HEK293 (cell line): ENCODE data around the gene EIF3F.

Experiments used
- CTCF ChIA-PET: fragments of 350-600 bp; formaldehyde crosslinking; extraction: SDS; loops from one replicate; lab custom pipeline; 2021; ENCODE audit warnings: antibody characterized with exemption; lab: Yijun Ruan, JAX
- POLR2A ChIA-PET: fragments of 300-600 bp; formaldehyde crosslinking; extraction: SDS; loops from one replicate; lab custom pipeline; 2020; ENCODE audit warnings: antibody characterized with exemption, inconsistent platforms; lab: Yijun Ruan, JAX
- H3K27ac ChIP-seq: fragments of 200-500 bp; sonication (Bioruptor generic); 2 replicates; pipeline ENCODE4 v1.5.1; 2014; ENCODE audit warnings: low read depth, low read length, control low read depth, inconsistent platforms; ENCODE audit errors: extremely low read depth
- H3K36me3 ChIP-seq, 2 experiments: fragments of 200-500 bp in 1 of 2; sonication (Bioruptor generic) in 1 of 2; 1 replicate in 1 of 2; 2 replicates in 1 of 2; pipeline ENCODE4 v1.5.1; 2014 to 2017; ENCODE audit warnings: inconsistent platforms in 2 of 2, low read length in 2 of 2; ENCODE audit not compliant: control insufficient read depth in 2 of 2, insufficient read depth in 1 of 2
- H3K4me1 ChIP-seq: fragments of 200-500 bp; sonication (Bioruptor generic); 2 replicates; pipeline ENCODE4 v1.5.1; 2014; ENCODE audit warnings: mild to moderate bottlenecking, low read length, inconsistent platforms; ENCODE audit not compliant: control insufficient read depth, insufficient read depth
- H3K4me3 ChIP-seq: 2 replicates; pipeline ENCODE4 v1.5.1; 2011; ENCODE audit warnings: low read depth, mild to moderate bottlenecking, control low read depth, low read length, moderate library complexity
- H3K9me3 ChIP-seq: fragments of 200-500 bp; sonication (Bioruptor generic); 2 replicates; pipeline ENCODE4 v1.5.1; 2014; ENCODE audit warnings: low read depth, low read length, inconsistent platforms; ENCODE audit not compliant: control insufficient read depth, insufficient read depth
- ELK4 ChIP-seq: IDR thresholded peaks from 2 replicates; pipeline ENCODE4 v1.6.1; 2011; ENCODE audit warnings: mild to moderate bottlenecking, low read depth, low read length, borderline replicate concordance
- FEZF1 ChIP-seq: fragments of 450-650 bp; formaldehyde crosslinking; IDR thresholded peaks from 2 replicates; pipeline ENCODE4 v1.5.1; 2016; ENCODE audit warnings: missing biosample characterization, missing genetic modification characterization
- HOXC10 ChIP-seq: sonication (generic); formaldehyde crosslinking; IDR thresholded peaks from 2 replicates; pipeline ENCODE4 v1.8.1; 2023; ENCODE audit warnings: mild to moderate bottlenecking, missing genetic modification reagents
- MEIS1 ChIP-seq: sonication (generic); formaldehyde crosslinking; IDR thresholded peaks from 2 replicates; pipeline ENCODE4 v1.8.1; 2022; ENCODE audit warnings: missing genetic modification reagents, mild to moderate bottlenecking, borderline replicate concordance
- REPIN1 ChIP-seq: fragments of 450-650 bp; formaldehyde crosslinking; IDR thresholded peaks from 2 replicates; pipeline ENCODE4 v1.5.1; 2017; ENCODE audit warnings: missing biosample characterization, missing genetic modification characterization, low read depth
- ZBTB17 ChIP-seq: fragments of 450-650 bp; formaldehyde crosslinking; IDR thresholded peaks from 2 replicates; pipeline ENCODE4 v1.5.1; 2016; ENCODE audit warnings: missing biosample characterization, missing genetic modification characterization
- ZFP37 ChIP-seq: fragments of 450-650 bp; formaldehyde crosslinking; IDR thresholded peaks from 2 replicates; pipeline ENCODE4 v1.5.1; 2016; ENCODE audit warnings: missing biosample characterization, missing genetic modification characterization
- ZNF114 ChIP-seq: fragments of 450-650 bp; formaldehyde crosslinking; IDR thresholded peaks from 2 replicates; pipeline ENCODE4 v1.5.0; 2017; ENCODE audit warnings: missing biosample characterization, missing genetic modification characterization
- ZNF169 ChIP-seq: fragments of 450-650 bp; formaldehyde crosslinking; IDR thresholded peaks from 2 replicates; pipeline ENCODE4 v1.5.1; 2016; ENCODE audit warnings: missing biosample characterization, missing genetic modification characterization
- ZNF184 ChIP-seq: fragments of 450-650 bp; IDR thresholded peaks from 2 replicates; pipeline ENCODE4 v1.5.1; 2018; ENCODE audit warnings: missing biosample characterization, mild to moderate bottlenecking, missing genetic modification characterization
- ZNF248 ChIP-seq: fragments of 450-650 bp; formaldehyde crosslinking; IDR thresholded peaks from 2 replicates; pipeline ENCODE4 v1.5.1; 2017; ENCODE audit warnings: missing biosample characterization, missing genetic modification characterization
- ZNF274 ChIP-seq, 2 experiments: fragments of 200-500 bp in 1 of 2; fragments of 450-650 bp in 1 of 2; sonication (Bioruptor generic) in 1 of 2; formaldehyde crosslinking in 1 of 2; IDR thresholded peaks; 2 replicates each; pipeline versions ENCODE4 v1.5.1 to v1.6.1; 2014 to 2016; ENCODE audit warnings: borderline replicate concordance in 1 of 2, inconsistent platforms in 1 of 2, low read length in 1 of 2, missing biosample characterization in 1 of 2, missing genetic modification characterization in 1 of 2
- ZNF423 ChIP-seq: fragments of 450-650 bp; formaldehyde crosslinking; IDR thresholded peaks from 2 replicates; pipeline ENCODE4 v1.5.1; 2016; ENCODE audit warnings: missing biosample characterization, missing genetic modification characterization
- ZNF48 ChIP-seq: fragments of 450-650 bp; formaldehyde crosslinking; IDR thresholded peaks from 2 replicates; pipeline ENCODE4 v1.5.1; 2016; ENCODE audit warnings: missing biosample characterization, missing genetic modification characterization
- ZNF530 ChIP-seq: fragments of 450-650 bp; formaldehyde crosslinking; IDR thresholded peaks from 2 replicates; pipeline ENCODE4 v1.5.1; 2016; ENCODE audit warnings: low read depth, missing biosample characterization, missing genetic modification characterization
- ZNF600 ChIP-seq: fragments of 450-650 bp; formaldehyde crosslinking; IDR thresholded peaks from 2 replicates; pipeline ENCODE4 v1.5.1; 2016; ENCODE audit warnings: missing biosample characterization, missing genetic modification characterization
- ZNF776 ChIP-seq: fragments of 450-650 bp; formaldehyde crosslinking; IDR thresholded peaks from 2 replicates; pipeline ENCODE4 v1.5.0; 2017; ENCODE audit warnings: missing biosample characterization, missing genetic modification characterization, borderline replicate concordance
- ZNF830 ChIP-seq: fragments of 450-650 bp; IDR thresholded peaks from 2 replicates; pipeline ENCODE4 v1.5.0; 2018; ENCODE audit warnings: missing biosample characterization, missing genetic modification characterization, low read depth, mild to moderate bottlenecking, moderate library complexity
- ZXDB ChIP-seq: fragments of 450-650 bp; formaldehyde crosslinking; IDR thresholded peaks from 2 replicates; pipeline ENCODE4 v1.5.1; 2016; ENCODE audit warnings: missing biosample characterization, missing genetic modification characterization
- TF ChIP-seq, protein P1 (sequence below): fragments of 450-650 bp; formaldehyde crosslinking; IDR thresholded peaks from 2 replicates; pipeline ENCODE4 v1.5.1; 2016; ENCODE audit warnings: missing biosample characterization, missing genetic modification characterization
- TF ChIP-seq, protein P2 (sequence below): fragments of 450-650 bp; formaldehyde crosslinking; IDR thresholded peaks from 2 replicates; pipeline ENCODE4 v1.5.1; 2016; ENCODE audit warnings: missing biosample characterization, missing genetic modification characterization
- TF ChIP-seq, protein P3 (sequence below): fragments of 450-650 bp; formaldehyde crosslinking; conservative IDR thresholded peaks from 2 replicates; pipeline ENCODE4 v1.5.1; 2016; ENCODE audit warnings: low read depth, missing biosample characterization, missing genetic modification characterization

Gene EIF3F

DNA sequence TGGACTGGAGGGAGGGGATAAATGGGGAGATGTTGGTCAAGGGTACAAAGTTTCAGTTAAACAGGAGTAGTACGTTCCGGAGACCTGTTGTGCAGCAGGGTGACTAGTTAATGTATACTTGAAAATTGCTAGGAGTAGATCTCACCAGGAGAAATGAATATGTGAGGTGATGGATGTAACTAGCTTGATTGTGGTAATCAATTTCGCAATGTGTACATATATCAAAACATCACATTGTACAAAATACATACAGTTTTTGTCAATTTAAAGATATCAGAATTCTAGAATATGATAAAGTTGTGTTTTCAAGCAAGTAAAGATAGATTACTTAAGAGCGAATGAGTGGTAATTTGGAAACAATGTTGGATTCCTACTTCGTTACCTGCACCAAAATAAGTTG is 13.3 kb downstream of the EIF3F start (continued):
- no peak for TF ChIP-seq ELK4
- no peak for TF ChIP-seq ZBTB17 (tag by site-specific recombination)
- no peak for TF ChIP-seq ZNF248 (tag by site-specific recombination)
- no peak for TF ChIP-seq HOXC10 (CRISPR knock-in tag)
- no peak for TF ChIP-seq ZXDB
- no peak for TF ChIP-seq ZNF184 (tag by site-specific recombination)
- TF ChIP-seq ZNF600 (tag by site-specific recombination), result no peak

DNA sequence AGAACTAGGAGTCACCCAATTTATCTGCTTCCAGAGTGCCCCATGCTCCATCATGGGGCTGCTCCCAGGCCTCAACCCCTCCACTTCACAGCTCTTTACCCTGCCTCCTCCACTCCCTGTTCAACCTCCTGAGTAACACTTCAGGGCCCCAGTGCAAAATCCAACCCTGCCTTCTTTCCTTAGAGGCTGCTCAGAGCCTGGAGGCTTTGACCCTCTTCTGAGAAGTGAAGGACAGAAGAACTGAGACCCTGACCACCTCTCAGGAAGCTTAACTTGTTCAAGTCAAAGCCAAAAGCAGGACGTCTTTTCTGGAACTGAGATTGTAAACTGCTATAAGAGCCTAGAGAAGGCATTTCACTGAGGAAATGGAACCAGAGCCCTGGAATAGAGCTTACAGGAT is 15.5 kb downstream of the EIF3F start:
- no peak overlapping the region for H3K27ac ChIP-seq
- POLR2A ChIA-PET, result interaction anchor here (1.2 kb wide), 1 partner anchor 96 kb away, joined by 3 read pairs; no protein-coding TSS in a partner anchor
- H3K36me3 ChIP-seq, result peaks cover 9 to 29% of the 10 kb centered on the region in 2 experiments; a peak in 2 of 3 replicates
- H3K4me3 ChIP-seq, result no peak overlapping the region
- no peak for TF ChIP-seq ZNF169
- no peak for TF ChIP-seq ZNF530 (tag by site-specific recombination)
- TF ChIP-seq ZNF830, result no peak
- no peak for TF ChIP-seq ZNF423 (tag by site-specific recombination)
- no peak for TF ChIP-seq REPIN1
- TF ChIP-seq, all 188 proteins: peak for 0
- CTCF ChIA-PET, result interaction anchor here (1.1 to 11.0 kb wide), 4 partner anchors 31 to 91 kb away, joined by 3 to 532 read pairs (median 4); no protein-coding TSS in a partner anchor
- H3K4me1 ChIP-seq, result no peaks in the 10 kb centered on the region
- no peaks in the 10 kb centered on the region for H3K9me3 ChIP-seq

DNA sequence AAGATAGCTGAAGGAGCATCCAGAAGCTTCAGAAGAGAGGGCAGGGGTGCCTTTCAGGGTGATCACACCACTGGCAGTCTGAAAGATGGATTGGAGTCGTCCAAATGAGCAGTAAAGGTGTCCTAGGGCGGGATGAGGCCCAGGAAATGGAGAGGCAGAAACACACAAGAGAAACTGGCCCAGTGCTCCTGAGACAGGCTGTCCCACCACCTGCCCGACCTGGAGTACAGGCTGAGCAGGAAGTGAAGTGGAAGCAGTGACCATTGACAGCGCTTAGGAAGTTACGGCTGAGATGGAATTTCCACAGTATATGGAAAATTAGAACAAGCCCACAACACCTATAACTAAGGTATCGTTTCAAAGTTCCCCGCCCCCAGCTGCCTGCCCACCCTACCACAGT is 16.1 kb downstream of the EIF3F start:
- peaks cover 9 to 23% of the 10 kb centered on the region in 2 experiments; a peak in 2 of 3 replicates for H3K36me3 ChIP-seq
- ChIA-PET CTCF (interaction anchor here (1.1 to 11.0 kb wide), 4 partner anchors 30 to 90 kb away, joined by 3 to 532 read pairs (median 4); no protein-coding TSS in a partner anchor), POLR2A (interaction anchor here (1.2 kb wide), 1 partner anchor 96 kb away, joined by 3 read pairs; no protein-coding TSS in a partner anchor)
- no peaks in the 10 kb centered on the region for H3K9me3 ChIP-seq
- H3K4me1 ChIP-seq, result no peaks in the 10 kb centered on the region
- no peak overlapping the region for H3K4me3 ChIP-seq
- no peak for TF ChIP-seq ZNF48 (tag by site-specific recombination)
- no peak for TF ChIP-seq ZNF114 (tag by site-specific recombination)
- TF ChIP-seq FEZF1, result no peak
- TF ChIP-seq, protein P1, sequence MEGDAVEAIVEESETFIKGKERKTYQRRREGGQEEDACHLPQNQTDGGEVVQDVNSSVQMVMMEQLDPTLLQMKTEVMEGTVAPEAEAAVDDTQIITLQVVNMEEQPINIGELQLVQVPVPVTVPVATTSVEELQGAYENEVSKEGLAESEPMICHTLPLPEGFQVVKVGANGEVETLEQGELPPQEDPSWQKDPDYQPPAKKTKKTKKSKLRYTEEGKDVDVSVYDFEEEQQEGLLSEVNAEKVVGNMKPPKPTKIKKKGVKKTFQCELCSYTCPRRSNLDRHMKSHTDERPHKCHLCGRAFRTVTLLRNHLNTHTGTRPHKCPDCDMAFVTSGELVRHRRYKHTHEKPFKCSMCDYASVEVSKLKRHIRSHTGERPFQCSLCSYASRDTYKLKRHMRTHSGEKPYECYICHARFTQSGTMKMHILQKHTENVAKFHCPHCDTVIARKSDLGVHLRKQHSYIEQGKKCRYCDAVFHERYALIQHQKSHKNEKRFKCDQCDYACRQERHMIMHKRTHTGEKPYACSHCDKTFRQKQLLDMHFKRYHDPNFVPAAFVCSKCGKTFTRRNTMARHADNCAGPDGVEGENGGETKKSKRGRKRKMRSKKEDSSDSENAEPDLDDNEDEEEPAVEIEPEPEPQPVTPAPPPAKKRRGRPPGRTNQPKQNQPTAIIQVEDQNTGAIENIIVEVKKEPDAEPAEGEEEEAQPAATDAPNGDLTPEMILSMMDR (tag by site-specific recombination), result no peak
- no peak for TF ChIP-seq ZFP37 (tag by site-specific recombination)
- TF ChIP-seq, protein P2, sequence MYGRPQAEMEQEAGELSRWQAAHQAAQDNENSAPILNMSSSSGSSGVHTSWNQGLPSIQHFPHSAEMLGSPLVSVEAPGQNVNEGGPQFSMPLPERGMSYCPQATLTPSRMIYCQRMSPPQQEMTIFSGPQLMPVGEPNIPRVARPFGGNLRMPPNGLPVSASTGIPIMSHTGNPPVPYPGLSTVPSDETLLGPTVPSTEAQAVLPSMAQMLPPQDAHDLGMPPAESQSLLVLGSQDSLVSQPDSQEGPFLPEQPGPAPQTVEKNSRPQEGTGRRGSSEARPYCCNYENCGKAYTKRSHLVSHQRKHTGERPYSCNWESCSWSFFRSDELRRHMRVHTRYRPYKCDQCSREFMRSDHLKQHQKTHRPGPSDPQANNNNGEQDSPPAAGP, result no peak
- no peak for TF ChIP-seq MEIS1
- TF ChIP-seq ZNF274 (IDR thresholded peaks at IDR 0.05; ENCODE audit: low read length), result no peak
- no peak for TF ChIP-seq ZNF274 (tag by site-specific recombination; IDR thresholded peaks at IDR 0.05; ENCODE audit: borderline replicate concordance)
- no peak for TF ChIP-seq ZNF184 (tag by site-specific recombination)
- TF ChIP-seq, protein P3, sequence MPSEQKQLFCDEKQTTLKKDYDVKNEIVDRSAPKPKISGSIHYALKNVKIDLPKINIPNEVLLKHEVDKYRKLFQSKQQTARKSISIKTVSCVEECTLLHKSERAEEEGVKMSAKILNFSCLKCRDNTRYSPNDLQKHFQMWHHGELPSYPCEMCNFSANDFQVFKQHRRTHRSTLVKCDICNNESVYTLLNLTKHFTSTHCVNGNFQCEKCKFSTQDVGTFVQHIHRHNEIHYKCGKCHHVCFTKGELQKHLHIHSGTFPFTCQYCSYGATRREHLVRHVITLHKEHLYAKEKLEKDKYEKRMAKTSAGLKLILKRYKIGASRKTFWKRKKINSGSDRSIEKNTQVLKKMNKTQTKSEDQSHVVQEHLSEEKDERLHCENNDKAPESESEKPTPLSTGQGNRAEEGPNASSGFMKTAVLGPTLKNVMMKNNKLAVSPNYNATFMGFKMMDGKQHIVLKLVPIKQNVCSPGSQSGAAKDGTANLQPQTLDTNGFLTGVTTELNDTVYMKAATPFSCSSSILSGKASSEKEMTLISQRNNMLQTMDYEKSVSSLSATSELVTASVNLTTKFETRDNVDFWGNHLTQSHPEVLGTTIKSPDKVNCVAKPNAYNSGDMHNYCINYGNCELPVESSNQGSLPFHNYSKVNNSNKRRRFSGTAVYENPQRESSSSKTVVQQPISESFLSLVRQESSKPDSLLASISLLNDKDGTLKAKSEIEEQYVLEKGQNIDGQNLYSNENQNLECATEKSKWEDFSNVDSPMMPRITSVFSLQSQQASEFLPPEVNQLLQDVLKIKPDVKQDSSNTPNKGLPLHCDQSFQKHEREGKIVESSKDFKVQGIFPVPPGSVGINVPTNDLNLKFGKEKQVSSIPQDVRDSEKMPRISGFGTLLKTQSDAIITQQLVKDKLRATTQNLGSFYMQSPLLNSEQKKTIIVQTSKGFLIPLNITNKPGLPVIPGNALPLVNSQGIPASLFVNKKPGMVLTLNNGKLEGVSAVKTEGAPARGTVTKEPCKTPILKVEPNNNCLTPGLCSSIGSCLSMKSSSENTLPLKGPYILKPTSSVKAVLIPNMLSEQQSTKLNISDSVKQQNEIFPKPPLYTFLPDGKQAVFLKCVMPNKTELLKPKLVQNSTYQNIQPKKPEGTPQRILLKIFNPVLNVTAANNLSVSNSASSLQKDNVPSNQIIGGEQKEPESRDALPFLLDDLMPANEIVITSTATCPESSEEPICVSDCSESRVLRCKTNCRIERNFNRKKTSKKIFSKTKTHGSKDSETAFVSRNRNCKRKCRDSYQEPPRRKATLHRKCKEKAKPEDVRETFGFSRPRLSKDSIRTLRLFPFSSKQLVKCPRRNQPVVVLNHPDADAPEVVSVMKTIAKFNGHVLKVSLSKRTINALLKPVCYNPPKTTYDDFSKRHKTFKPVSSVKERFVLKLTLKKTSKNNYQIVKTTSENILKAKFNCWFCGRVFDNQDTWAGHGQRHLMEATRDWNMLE (tag by site-specific recombination), result no peak
- no peak for TF ChIP-seq ZNF776 (tag by site-specific recombination)
- no peak overlapping the region for H3K27ac ChIP-seq
